Lower leg skin (tissue), 3 donors: ENCODE data around the gene SELENOI.

ENCODE experiments used
- POLR2A ChIP-seq, 2 donors: fragments of 450-650 bp; IDR thresholded peaks; one replicate each; pipeline ENCODE4 v1.6.1; 2016 to 2017; ENCODE audit warnings: antibody characterized with exemption in 2 of 2, mild to moderate bottlenecking in 1 of 2, moderate library complexity in 1 of 2
- TF ChIP-seq, protein P1 (sequence below), 3 donors: fragments of 450-650 bp; IDR thresholded peaks; one replicate each; pipeline ENCODE4 v1.5.1; 2016; ENCODE audit warnings: antibody characterized with exemption in 3 of 3, mild to moderate bottlenecking in 3 of 3, moderate library complexity in 2 of 3

DNA sequence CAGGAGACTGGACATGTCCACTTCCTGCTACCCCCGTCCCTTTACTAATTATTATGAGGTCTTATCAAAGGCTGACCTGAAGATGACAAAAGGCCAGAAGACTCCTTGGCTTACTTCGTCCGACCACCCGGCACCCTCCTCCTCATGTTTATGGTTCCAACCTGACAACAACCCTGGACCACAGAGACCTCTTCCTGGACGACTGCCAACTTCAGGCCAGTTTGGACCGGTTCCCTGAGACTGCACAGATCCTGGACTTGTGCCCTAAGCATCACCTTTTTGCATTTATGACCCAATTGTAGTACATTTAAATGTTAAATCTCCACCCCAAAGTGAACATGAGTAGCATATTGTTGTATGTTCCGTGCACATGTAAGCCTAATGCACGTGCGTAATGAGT lies 61.6 kb downstream of the SELENOI start:
- TF ChIP-seq, protein P1, sequence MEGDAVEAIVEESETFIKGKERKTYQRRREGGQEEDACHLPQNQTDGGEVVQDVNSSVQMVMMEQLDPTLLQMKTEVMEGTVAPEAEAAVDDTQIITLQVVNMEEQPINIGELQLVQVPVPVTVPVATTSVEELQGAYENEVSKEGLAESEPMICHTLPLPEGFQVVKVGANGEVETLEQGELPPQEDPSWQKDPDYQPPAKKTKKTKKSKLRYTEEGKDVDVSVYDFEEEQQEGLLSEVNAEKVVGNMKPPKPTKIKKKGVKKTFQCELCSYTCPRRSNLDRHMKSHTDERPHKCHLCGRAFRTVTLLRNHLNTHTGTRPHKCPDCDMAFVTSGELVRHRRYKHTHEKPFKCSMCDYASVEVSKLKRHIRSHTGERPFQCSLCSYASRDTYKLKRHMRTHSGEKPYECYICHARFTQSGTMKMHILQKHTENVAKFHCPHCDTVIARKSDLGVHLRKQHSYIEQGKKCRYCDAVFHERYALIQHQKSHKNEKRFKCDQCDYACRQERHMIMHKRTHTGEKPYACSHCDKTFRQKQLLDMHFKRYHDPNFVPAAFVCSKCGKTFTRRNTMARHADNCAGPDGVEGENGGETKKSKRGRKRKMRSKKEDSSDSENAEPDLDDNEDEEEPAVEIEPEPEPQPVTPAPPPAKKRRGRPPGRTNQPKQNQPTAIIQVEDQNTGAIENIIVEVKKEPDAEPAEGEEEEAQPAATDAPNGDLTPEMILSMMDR (IDR thresholded peaks at IDR 0.05) = no peak
- no peak for TF ChIP-seq POLR2A (IDR thresholded peaks at IDR 0.05)
